GM13976 (cell line): ENCODE measurements around the gene ZNF121.
"Not testable (repeated sequence)": the region's sequence is repeated elsewhere in the genome, so short reads cannot be mapped to it uniquely, and the experiment has no call there.

Experiments
- DNase-seq: peaks from one replicate; pipeline ENCODE4 v3.0.0; 2012; ENCODE audit warnings: low spot score
- CTCF ChIP-seq: IDR thresholded peaks from 2 replicates; pipeline ENCODE4 v1.5.1; 2012; ENCODE audit warnings: borderline replicate concordance, mild to moderate bottlenecking; ENCODE audit not compliant: insufficient read depth; ENCODE audit errors: extremely low read depth, missing control alignments, control extremely low read depth
- in situ Hi-C: fragments of 300-500 bp; cut with MboI; formaldehyde crosslinking; loops from one replicate; pipeline ENCODE4 v1.12.0; 2022; ENCODE audit warnings: low sequenced_read_pairs, mixed read lengths, inconsistent platforms; ENCODE audit not compliant: unreplicated experiment

ZNF121 gene

DNA sequence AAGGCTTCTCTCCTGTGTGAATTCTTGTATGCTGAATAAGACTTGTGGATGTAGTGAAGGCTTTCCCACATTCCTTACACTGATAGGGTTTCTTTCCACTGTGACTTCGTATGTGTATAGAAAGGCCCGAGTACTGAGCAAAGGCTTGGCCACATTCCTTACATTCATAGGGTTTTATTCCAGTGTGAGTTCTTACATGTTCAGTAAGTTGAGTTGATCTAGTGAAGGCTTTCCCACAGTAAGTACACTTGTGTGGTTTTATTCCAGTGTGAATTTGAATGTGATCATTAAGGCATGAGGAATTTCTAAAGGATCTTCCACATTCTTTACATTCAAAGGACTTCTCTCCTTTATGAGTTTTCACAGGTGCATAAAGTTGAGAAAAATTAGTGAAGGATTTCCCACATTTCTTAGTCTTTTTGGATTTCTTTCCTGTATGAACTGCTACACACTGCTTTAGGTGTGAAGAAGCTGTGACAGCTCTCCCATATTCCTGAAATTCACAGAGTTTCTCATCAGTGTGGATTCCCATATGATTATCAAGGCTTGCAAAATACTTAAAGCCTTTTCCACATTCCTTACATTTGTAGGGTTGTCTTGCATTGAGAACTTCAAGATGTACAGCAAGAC is 26.3 kb upstream of the ZNF121 start:
- DNase-seq: no peak
- in situ Hi-C loops: no loop called here
- no peak for TF ChIP-seq CTCF

- no peak for TF ChIP-seq CTCF
- DNase-seq: no peak
- in situ Hi-C loops: no loop called here
Observed at GRCh38 chr19:9608912-9609311, 24.6 kb upstream of the ZNF121 start.

GRCh38 chr19:9597027-9597426 is 12.7 kb upstream of the ZNF121 start:
- in situ Hi-C loops: no loop called here
- TF ChIP-seq CTCF: no peak
- no peak for DNase-seq

GRCh38 chr19:9586764-9587163 is 2.5 kb upstream of the ZNF121 start:
- peak; percentile 42 for DNase-seq
- in situ Hi-C loops: no loop called here
- TF ChIP-seq CTCF: peak; percentile 67

DNA sequence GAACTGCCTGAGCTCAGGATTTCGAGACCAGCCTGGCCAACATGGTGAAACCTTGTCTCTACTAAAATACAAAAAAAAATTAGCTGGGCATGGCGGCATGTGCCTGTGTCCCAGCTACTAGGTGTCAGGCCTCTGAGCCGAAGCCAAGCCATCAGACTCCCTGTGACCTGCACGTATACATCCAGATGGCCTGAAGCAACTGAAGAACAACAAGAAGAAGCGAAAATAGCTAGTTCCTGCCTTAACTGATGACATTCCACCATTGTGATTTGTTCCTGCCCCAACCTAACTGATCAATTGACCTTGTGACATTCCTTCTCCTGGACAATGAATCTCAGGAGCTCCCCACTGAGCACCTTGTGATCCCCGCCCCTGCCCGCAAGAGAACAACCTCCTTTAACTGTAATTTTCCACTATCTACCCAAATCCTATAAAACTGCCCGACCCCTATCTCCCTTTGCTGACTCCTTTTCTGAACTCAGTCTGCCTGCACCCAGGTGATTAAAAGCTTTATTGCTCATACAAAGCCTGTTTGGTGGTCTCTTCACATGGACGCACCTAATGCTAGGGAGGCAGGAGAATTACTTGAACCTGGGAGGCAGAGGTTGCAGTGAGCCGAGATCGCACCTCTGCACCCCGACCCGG is 2.1 kb downstream of the ZNF121 start:
- in situ Hi-C loops, DNase-seq: not testable (repeated sequence)

- TF ChIP-seq CTCF: no peak
- DNase-seq: no peak
- in situ Hi-C loops: no loop called here
Observed at GRCh38 chr19:9580728-9581127, 3.6 kb downstream of the ZNF121 start.

GRCh38 chr19:9570255-9570654 is 14.0 kb downstream of the ZNF121 start:
- in situ Hi-C loops: no loop called here
- DNase-seq: no peak
- TF ChIP-seq CTCF: no peak
